HG03469 (cell line): ENCODE measurements around the gene NUP210L.
A peak's percentile ranks its signal among the peaks of the same experiment; 100 is the strongest.
"Not testable (repeated sequence)": the region's sequence is repeated elsewhere in the genome, so short reads cannot be mapped to it uniquely, and the experiment has no call there.

Source experiments
- ATAC-seq: cut with Tn5 transposase; IDR thresholded peaks from one replicate; pipeline ENCODE4 v1.9.1; 2021; ENCODE audit warnings: mild to moderate bottlenecking, moderate library complexity, moderate number of reproducible peaks; ENCODE audit not compliant: unreplicated experiment

The NUP210L gene

GRCh38 chr1:153995640-153996039, 159.2 kb downstream of the NUP210L start:
- ATAC-seq: no peak

- no peak for ATAC-seq
These were observed 159.7 kb downstream of the NUP210L start for GRCh38 chr1:153995202-153995601.

- ATAC-seq: no peak
These were observed 163.1 kb downstream of the NUP210L start for GRCh38 chr1:153991806-153992205.

- no peak for ATAC-seq
These were observed 163.7 kb downstream of the NUP210L start for GRCh38 chr1:153991151-153991630.

- ATAC-seq: peak; percentile 64
These were observed 164.3 kb downstream of the NUP210L start, which contains the start of gene RPS27 for GRCh38 chr1:153990468-153991150. TSS of gene RPS27 (plus strand) at chr1:153990762. CDS start at chr1:153990797, 35 bp downstream.

GRCh38 chr1:153987621-153988020, 167.3 kb downstream of the NUP210L start:
- no peak for ATAC-seq

- no peak for ATAC-seq
These were observed 168.7 kb downstream of the NUP210L start, which contains the start of gene RAB13 for GRCh38 chr1:153985941-153986761. TSS of gene RAB13 (minus strand) at chr1:153986339. CDS start at chr1:153986236, 103 bp downstream.

GRCh38 chr1:153985341-153985912, 169.4 kb downstream of the NUP210L start:
- no peak for ATAC-seq

- ATAC-seq: no peak
These were observed 170.6 kb downstream of the NUP210L start for GRCh38 chr1:153984123-153984894.

GRCh38 chr1:153981735-153982134, 173.1 kb downstream of the NUP210L start:
- not testable (repeated sequence) for ATAC-seq

GRCh38 chr1:153979091-153979490, 175.8 kb downstream of the NUP210L start:
- ATAC-seq: not testable (repeated sequence)

- ATAC-seq: no peak
These were observed 176.5 kb downstream of the NUP210L start for GRCh38 chr1:153978274-153978909.

GRCh38 chr1:153977250-153978240, 177.3 kb downstream of the NUP210L start, which contains the start of gene JTB:
TSS of gene JTB (minus strand) at chr1:153977674. CDS start at chr1:153977252, 422 bp downstream.
- peak; percentile 49 for ATAC-seq

GRCh38 chr1:153976819-153977249, 178.0 kb downstream of the NUP210L start:
- no peak for ATAC-seq

- no peak for ATAC-seq
These were observed 181.3 kb downstream of the NUP210L start for GRCh38 chr1:153973525-153973924.

GRCh38 chr1:153973071-153973470, 181.8 kb downstream of the NUP210L start:
- no peak for ATAC-seq

GRCh38 chr1:153970346-153970745, 184.5 kb downstream of the NUP210L start:
- ATAC-seq: no peak

- ATAC-seq: no peak
These were observed 185.9 kb downstream of the NUP210L start for GRCh38 chr1:153968972-153969371.

- ATAC-seq: no peak
These were observed 186.5 kb downstream of the NUP210L start for GRCh38 chr1:153968408-153968807.
